ENCODE measurements around the gene VTCN1. TPM values are rescaled to one million over a fixed set of nuclear protein-coding genes. Genes with fewer than 3 reads are reported as not detected.

Gene VTCN1
- polyA plus RNA-seq, 1 donor from 2014 or later = 2.1 TPM

DNA sequence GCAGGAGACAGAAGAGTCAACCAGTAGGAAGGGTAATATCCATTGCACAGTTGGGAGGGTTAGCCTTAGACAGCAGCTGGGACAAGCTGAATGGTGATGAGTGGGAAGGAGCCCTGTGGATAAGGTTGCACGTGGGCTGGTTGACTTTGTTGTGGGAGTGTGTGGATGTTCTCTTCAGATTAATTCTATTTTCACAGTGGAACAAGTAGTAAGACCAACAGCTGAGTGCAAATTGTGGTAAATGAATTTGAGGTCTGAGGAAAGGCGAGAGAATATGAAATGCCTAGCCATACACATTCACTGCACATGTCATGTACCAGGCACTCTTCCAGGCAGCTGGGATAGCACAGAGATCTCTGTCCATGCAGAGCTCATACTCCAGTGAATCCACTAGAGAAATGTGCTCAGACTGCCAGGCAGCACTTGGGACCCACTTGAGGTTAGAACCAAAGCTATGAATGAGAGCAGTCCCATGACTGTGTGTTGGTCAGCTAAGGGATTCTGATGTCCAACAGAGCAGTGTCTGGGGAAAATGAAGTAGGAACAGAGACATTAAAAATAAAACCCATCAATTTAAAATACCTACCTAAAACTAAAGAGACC lies 25.2 kb upstream of the VTCN1 start:
- no peak overlapping the region for H3K9ac ChIP-seq (ENCODE audit: low read length)
- no peaks in the 10 kb centered on the region for H4K20me1 ChIP-seq (ENCODE audit: insufficient read depth)
- H3K27me3 ChIP-seq (ENCODE audit: insufficient read depth, low read depth, low read length) = no peaks in the 10 kb centered on the region
- H3K27ac ChIP-seq (ENCODE audit: low read length) = no peak overlapping the region
- no peaks in the 10 kb centered on the region for H3K79me2 ChIP-seq (replicated peaks; ENCODE audit: insufficient read depth, low read length)
- no peak for TF ChIP-seq CTCF (IDR thresholded peaks at IDR 0.05; ENCODE audit: poor library complexity, severe bottlenecking)
- no peak for TF ChIP-seq SMC3 (conservative IDR thresholded peaks at IDR 0.05; ENCODE audit: poor library complexity)
- TF ChIP-seq POLR2AphosphoS5 (IDR thresholded peaks at IDR 0.05) = no peak
- TF ChIP-seq RAD21 (conservative IDR thresholded peaks at IDR 0.05) = no peak
- TF ChIP-seq TAF1 (IDR thresholded peaks at IDR 0.05; ENCODE audit: low read depth) = no peak
- TF ChIP-seq, protein P1, sequence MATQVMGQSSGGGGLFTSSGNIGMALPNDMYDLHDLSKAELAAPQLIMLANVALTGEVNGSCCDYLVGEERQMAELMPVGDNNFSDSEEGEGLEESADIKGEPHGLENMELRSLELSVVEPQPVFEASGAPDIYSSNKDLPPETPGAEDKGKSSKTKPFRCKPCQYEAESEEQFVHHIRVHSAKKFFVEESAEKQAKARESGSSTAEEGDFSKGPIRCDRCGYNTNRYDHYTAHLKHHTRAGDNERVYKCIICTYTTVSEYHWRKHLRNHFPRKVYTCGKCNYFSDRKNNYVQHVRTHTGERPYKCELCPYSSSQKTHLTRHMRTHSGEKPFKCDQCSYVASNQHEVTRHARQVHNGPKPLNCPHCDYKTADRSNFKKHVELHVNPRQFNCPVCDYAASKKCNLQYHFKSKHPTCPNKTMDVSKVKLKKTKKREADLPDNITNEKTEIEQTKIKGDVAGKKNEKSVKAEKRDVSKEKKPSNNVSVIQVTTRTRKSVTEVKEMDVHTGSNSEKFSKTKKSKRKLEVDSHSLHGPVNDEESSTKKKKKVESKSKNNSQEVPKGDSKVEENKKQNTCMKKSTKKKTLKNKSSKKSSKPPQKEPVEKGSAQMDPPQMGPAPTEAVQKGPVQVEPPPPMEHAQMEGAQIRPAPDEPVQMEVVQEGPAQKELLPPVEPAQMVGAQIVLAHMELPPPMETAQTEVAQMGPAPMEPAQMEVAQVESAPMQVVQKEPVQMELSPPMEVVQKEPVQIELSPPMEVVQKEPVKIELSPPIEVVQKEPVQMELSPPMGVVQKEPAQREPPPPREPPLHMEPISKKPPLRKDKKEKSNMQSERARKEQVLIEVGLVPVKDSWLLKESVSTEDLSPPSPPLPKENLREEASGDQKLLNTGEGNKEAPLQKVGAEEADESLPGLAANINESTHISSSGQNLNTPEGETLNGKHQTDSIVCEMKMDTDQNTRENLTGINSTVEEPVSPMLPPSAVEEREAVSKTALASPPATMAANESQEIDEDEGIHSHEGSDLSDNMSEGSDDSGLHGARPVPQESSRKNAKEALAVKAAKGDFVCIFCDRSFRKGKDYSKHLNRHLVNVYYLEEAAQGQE (IDR thresholded peaks at IDR 0.05; ENCODE audit: borderline replicate concordance) = no peak
- no peaks in the 10 kb centered on the region for H3F3A ChIP-seq (ENCODE audit: insufficient read depth, low read length, poor library complexity, severe bottlenecking)
- H3K36me3 ChIP-seq (ENCODE audit: insufficient read depth, low read length) = no peaks in the 10 kb centered on the region
- no peak overlapping the region for H3K4me2 ChIP-seq (ENCODE audit: low read length)
- no peaks in the 10 kb centered on the region for H3K9me2 ChIP-seq (ENCODE audit: insufficient read depth, low read length)
- H3K4me3 ChIP-seq (ENCODE audit: low read length) = no peak overlapping the region
- H2AFZ ChIP-seq (ENCODE audit: low read depth, low read length) = no peak overlapping the region
- no peaks in the 10 kb centered on the region for H3K9me3 ChIP-seq (ENCODE audit: low read length)

GRCh38 chr1:117232531-117232930 lies 21.8 kb upstream of the VTCN1 start:
- Histone ChIP-seq H2AFZ (ENCODE audit: low read depth, low read length) (no peak overlapping the region), H3K27ac (ENCODE audit: low read length) (no peak overlapping the region), H3K9me2 (ENCODE audit: insufficient read depth, low read length) (no peaks in the 10 kb centered on the region), H3K27me3 (ENCODE audit: insufficient read depth, low read depth, low read length) (no peaks in the 10 kb centered on the region), H3K79me2 (replicated peaks; ENCODE audit: insufficient read depth, low read length) (no peaks in the 10 kb centered on the region), H3K36me3 (ENCODE audit: insufficient read depth, low read length) (no peaks in the 10 kb centered on the region), H4K20me1 (ENCODE audit: insufficient read depth) (no peaks in the 10 kb centered on the region), H3K9ac (ENCODE audit: low read length) (no peak overlapping the region), H3K9me3 (ENCODE audit: low read length) (no peaks in the 10 kb centered on the region), H3F3A (ENCODE audit: insufficient read depth, low read length, poor library complexity, severe bottlenecking) (no peaks in the 10 kb centered on the region), H3K4me2 (ENCODE audit: low read length) (no peak overlapping the region), H3K4me3 (ENCODE audit: low read length) (no peak overlapping the region)
- TF ChIP-seq POLR2AphosphoS5 (IDR thresholded peaks at IDR 0.05) (no peak), EP300 (conservative IDR thresholded peaks at IDR 0.05; ENCODE audit: poor library complexity, severe bottlenecking) (no peak), TAF1 (IDR thresholded peaks at IDR 0.05; ENCODE audit: low read depth) (no peak), SMC3 (conservative IDR thresholded peaks at IDR 0.05; ENCODE audit: poor library complexity) (no peak), CTCF (IDR thresholded peaks at IDR 0.05; ENCODE audit: poor library complexity, severe bottlenecking) (no peak), MXI1 (conservative IDR thresholded peaks at IDR 0.05; ENCODE audit: poor library complexity, severe bottlenecking) (no peak), RAD21 (conservative IDR thresholded peaks at IDR 0.05) (no peak), EZH2 (IDR thresholded peaks at IDR 0.05; ENCODE audit: borderline replicate concordance, insufficient read depth, low read length, poor library complexity, severe bottlenecking) (no peak)
- TF ChIP-seq, protein P1 (IDR thresholded peaks at IDR 0.05; ENCODE audit: borderline replicate concordance) = no peak

All from neural cell (in vitro differentiated cells).